Head of caudate nucleus (tissue), 42 donors: ENCODE measurements around the gene ANKRD10.
"Not testable (repeated sequence)": the region's sequence is repeated elsewhere in the genome, so short reads cannot be mapped to it uniquely, and the experiment has no call there.

Experiments
- DNase-seq, 42 donors: peaks; one replicate each; pipeline versions ENCODE4 v3.0.0 to v3.0.0-alpha.2; 2020 to 2021; ENCODE audit warnings: mixed read lengths in 7 of 42
- intact Hi-C: fragments of 100-400 bp; cut with DNase I; formaldehyde crosslinking; loops from one replicate; pipeline ENCODE4 v1.15.0; 2022

Gene ANKRD10

DNA sequence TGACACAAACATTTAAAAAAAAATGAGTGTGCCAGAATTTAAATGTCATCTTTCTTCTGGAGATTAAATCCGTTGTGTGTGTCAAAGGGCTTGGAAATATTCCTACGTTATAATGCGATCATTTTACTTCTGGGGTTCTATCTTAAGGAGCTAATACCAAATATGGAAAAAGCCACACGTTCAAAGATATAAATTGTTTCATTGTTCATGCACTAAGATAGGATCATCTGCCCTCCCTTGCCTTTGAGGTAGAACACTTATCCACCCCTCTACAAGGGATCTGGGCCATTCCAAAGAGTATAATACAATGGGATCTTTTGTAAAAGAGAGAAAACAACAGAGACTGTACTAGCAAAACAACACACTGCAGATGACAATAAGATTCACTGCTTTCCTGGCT lies 64.9 kb downstream of the ANKRD10 start:
- intact Hi-C loops = no loop called here
- no peak for DNase-seq

DNA sequence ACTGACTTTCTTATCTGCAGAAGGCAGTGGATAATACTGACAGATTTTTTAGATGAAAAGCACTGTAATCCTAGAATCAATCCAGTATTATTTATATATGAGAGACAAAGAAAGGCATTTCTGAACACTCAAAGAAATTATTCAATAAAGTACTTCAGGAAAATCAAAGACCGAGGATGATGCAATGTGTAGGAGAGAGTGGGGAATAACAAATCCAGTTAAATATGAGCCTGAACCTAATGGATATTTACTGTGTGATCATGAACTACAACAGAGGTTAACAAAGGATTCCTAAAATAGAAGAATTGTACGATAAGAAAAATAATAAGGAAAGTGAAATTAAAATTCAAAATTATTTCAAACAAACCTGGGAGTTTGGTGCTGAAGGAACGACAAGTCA lies 69.3 kb downstream of the ANKRD10 start:
- intact Hi-C loops = no loop called here
- DNase-seq = no peak

DNA sequence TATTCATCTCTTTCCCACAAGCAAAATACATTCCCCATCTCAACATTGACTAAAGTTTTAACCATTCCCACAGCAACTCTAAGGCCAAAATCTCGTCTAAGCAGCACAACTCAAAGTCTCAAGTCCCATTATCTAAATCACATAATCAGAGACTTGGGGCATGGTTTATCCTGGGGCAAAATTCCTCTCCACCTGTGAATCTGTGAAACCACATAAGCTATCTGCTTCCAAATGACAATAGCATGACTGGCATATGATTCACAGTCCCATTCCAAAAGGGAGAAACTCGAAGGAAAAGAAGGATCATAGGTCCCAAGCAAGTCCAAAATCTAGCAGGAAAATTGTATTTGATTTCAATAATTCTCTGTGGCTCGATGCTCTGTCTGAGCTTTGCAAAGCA lies 73.0 kb downstream of the ANKRD10 start:
- DNase-seq = no peak
- intact Hi-C loops = no loop called here

DNA sequence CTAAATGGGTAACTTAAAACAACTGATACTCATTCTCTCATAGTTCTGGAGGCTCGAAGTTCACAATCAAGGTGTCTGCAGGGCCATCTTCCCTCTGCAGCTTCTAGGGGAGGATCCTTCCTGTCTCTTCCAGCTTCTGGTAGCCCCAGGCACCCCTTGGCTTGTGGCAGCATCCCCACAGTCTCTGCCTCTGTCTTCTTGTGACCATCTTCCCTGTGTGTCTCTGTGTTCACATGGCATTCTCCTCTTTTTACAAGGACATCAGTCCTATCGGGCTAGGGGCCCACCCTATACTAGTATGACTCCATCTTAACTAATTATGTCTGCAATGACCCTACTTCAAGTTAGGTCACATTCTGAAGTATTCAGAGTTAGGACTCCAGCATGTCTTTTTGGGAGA lies 73.5 kb downstream of the ANKRD10 start:
- no peak for DNase-seq
- intact Hi-C loops = no loop called here

DNA sequence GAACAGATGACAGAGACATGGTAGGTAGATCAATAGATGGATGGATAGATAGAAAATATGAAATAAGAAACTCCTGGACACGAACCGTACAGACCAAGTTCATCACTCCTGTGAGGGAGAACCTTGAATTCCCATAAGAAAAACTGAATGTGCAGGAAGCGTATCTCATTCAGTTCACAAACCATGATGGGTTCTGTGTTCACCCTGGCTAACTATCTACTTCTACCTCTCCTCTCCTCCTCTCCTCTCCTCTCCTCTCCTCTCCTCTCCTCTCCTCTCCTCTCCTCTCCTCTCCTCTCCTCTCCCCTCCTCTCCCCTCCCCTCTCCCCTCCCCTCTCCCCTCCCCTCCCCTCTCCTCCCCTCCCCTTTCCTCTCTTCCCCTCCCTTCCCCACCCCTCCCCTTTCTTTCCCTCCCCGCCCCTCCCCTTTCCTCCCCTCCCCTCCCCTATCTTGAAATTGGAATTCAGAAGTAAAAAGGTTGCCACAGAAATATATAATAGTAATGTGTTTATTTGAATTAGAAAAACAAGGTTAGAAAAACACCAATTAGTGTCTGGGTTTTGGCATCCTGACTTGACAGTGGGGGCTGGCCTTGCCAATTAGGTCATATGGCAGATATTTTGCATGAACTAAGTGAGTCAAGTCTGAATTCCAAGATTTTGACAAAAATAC lies 75.9 kb downstream of the ANKRD10 start:
- intact Hi-C loops = no loop called here
- DNase-seq = no peak

DNA sequence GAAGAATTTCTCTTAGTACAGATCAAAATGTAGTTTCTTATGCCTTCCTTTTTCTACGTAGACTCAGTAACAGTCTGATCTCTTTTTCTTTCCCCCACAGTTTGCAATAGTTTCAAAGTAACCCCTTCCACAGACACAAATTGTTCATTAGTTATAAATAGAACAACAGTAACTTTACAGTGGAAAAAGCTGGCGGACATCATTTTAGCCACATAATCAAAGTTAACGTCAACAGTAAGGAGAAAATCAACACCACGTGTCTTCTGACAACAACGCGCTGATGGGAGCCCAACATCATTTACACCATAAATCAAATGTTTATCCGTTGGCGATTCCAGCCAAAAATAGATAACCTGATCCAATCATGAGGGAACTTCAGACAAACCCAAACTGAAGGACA lies 76.8 kb downstream of the ANKRD10 start:
- intact Hi-C loops = no loop called here
- DNase-seq = no peak

DNA sequence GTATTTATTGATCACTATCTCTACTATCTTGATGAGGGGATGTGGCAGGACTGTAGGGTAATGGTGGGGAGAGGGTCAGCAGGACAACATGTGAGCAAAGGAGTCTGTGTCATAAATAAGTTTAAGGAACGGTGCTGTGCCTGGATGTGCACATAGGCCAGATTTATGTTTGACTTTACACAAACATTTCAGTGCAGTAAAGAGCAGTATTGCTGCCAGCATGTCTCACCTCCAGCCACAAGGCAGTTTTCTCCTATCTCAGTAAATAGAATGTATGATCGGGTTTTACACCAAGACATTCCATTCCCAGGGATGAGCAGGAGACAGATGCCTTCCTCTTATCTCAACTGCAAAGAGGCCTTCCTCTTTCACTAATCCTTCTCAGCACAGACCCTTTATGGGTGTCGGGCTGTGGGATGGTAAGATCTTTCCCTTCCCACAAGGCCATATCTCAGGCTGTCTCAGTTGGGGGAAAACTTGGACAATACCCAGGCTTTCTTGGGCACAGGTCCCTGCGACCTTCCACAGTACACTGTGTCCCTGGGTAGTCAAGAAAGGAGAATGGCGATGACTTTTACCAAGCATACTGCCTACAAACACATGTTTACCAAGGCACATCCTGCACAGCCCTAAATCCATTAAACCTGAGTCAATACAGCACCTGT lies 77.3 kb downstream of the ANKRD10 start:
- intact Hi-C loops = not testable (repeated sequence)
- DNase-seq = peak in 1 of 42 donors; percentile 26

DNA sequence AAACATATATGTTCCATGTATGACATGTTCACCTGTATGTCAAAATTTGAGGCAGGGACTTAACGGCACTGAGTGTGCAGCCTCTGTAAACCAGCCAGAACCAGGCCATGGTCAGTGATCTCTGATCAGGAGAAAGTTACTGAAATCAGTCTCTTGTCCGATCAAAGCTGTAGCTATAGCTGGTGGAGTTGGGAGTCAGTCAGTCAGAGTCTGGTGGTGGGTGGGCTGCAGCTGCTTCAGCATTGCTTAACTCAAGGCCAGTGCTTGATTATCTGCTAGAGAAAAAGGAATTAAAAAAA lies 78.3 kb downstream of the ANKRD10 start:
- intact Hi-C loops = no loop called here
- peak in 1 of 42 donors; percentile 16 for DNase-seq

DNA sequence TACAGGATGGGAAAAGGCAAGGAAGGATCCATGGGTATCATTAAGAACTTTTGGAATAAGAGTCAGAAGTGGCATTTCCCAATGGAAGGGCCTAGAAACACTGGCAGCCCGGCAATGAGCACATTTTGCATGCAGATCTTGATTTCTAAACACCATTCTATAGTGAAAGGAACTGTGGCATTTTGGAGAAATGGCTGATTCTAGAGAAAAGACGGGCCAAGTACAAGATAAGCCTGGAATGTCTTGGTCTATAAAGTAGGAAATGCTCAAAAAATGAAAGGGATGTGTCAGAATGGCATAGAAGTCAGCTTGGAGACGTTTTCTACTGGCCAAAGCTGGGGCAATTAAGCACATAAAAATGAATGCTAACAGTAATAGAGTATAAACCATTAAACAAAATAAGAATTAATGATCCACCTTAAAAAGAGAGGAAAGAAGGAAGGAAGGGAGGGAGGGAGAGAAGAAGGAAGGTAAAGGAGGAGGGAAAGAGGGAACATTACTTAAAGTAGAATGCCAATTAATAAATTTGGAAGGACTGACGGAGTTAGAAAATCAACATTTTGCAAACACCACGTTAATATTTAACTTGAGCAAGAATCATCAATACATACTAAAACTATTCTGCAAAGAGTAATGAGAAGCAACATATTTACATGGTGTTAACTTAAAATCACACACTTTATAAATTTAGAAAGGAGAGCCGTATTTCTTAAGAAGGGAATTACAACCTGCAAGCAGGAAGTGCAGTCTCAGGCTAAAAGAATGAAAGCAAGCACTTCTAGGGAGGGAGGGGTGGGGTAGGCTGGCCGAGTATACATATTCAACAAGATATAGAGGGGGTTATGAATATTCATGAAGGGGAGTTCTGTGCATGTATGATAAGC lies 78.9 kb downstream of the ANKRD10 start:
- intact Hi-C loops = no loop called here
- DNase-seq = no peak

DNA sequence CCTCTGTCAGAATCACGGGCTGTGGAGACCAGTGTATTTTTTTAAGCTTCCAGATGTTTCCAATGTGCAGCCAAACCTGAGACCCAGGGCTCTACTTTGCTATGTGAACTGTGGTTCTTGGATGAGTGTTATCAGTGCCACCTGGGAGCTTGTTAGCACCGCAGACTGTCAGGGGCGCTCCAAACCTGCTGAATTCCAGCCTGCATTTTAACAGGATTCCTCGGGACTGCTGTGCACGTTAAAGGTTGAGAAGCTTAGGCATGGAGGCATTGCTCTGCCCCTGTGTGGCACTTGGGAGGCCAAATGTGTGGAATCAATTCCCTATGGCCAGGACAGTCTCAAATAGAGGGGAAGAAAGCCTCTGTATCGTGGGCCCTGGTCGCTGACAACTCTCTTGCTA lies 80.3 kb downstream of the ANKRD10 start:
- DNase-seq = peak in 1 of 42 donors; percentile 7
- intact Hi-C loops = no loop called here

DNA sequence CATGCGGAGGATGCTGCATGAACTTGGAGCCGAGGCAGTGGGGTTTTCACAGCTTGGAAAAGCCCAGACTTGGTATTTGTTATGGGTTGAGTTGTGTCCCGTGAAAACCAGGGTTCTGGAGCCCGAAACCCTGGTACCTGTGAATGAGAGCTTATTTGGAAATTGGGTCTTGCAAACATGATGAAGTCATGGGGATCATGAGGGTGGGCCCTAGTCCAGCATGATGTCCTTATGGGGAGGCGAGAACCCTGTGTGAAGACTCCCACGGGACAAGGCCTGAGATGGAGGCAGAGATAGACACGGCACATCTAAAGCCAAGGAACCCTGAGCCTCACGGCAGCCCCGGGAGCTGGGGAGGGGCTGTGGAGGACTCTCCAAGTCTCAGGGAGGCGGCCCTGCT lies 82.3 kb downstream of the ANKRD10 start:
- intact Hi-C loops = no loop called here

DNA sequence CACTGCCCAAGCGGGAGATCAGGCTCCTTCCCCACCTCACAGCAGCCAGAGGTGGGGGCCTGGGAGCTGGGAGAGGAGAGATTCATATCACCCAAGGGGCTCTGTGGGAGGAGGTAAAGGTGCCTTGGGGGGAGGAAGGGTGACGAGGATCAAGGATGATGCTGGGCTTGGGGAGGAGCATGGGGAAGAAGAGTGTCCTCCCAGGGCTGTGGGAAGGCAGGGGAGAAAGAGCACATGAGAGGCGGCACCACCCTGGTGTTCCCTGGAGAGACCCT lies 82.7 kb downstream of the ANKRD10 start:
- intact Hi-C loops = no loop called here
- DNase-seq = no peak

More for the DNA sequence above, 82.3 kb downstream of the ANKRD10 start:
- no peak for DNase-seq

DNA sequence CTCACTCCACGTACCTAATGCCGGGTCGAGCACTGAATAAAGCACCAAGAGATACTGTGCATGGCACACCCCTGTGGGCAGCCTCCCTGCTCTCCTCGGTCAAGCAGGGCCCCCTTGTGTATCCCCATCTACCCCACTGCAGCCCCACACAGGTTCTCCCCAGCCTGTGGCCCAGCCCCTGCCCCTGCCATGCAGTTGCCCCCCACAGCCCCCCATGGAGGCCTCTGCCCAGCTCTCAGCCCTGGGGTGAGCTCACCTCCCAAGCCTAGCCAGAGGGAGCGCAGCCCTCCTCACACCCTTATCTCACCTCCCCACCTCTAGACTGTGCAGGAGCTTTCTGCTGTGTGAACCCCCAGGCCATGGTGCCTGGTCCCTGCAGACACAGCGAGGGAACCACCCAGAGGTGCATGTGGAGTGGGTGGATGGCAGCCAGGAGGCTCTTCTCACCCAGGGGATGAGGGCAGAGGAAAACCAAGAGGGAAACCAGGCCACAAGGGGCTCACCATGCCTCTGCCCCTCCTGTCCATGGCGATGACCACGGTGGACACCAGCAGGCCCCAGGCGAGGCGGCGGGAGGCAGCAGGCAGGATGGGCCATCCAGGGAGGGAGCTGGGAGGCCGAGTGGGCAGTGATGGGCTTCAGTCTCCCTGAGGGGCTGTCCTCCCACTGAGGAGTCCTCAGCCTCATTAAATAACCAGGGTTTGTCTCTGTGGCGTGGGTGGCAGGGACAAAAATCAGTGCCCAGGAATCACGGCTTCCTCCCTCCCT lies 83.2 kb downstream of the ANKRD10 start:
- intact Hi-C loops = no loop called here
- no peak for DNase-seq

DNA sequence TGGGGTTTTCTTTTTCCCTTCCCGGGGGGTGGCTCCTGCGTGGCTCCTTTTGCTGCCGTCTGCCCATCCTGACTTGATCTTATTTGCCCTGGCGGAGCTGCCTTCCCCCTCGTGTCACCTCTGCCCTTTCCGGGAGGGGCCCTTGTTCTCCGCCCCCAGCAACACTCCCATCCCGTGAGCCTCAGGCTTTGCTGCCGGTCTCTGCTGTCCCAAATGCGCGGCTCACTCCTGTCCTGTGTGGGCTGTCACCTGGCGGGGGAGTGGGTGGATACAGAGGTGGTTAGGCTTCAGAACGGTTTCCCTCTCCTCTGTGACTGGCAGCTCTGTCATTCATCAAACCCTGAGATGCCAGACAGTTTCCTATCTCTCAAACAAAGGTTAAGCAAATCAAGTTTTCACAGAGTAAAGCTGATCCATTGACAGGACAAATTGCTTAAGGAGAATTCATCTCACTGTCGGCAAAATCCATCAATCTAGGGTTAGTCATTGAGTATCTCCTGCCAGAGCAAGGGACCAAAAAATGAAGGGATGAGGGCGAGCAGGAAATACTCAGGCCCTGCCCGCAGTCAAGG lies 84.0 kb downstream of the ANKRD10 start:
- DNase-seq = no peak
- intact Hi-C loops = no loop called here

DNA sequence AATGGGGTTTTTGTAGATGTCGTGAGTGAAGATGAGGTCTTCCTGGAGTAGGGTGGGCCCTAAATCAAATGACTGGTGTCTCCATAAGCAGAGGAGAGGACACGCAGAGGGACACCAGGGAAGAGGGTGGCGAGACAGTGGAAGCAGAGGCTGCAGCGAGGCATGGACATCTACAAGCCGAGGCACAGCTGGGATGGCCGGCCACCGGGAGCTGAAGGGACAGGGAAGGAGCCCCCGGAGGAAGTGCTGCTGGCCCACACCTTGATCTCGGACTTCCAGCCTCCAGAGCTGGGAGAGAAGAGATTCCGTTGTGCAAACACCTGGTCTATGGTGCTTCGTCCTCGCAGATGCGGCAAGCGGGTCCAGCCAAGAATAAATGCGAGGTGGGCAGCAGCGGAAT lies 84.5 kb downstream of the ANKRD10 start:
- intact Hi-C loops = no loop called here
- no peak for DNase-seq

DNA sequence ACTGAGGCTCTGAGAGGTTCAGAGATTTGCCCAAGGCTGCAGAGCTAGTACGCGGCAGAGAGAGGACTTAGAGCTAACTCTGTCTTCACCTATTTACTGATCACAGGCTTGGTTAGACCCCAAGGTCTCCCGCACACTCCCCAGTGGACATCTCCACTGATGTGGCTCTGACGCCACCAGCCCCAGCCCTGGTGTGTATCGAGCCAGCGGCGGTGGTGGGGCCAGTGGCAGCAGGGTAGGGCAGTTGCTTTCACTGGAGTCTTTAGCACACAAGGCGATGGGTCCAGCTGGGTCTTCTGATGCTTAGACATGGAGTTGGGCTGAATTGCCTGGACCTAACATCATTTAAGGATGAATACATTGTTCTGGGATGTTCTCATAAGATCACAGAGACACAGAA lies 85.4 kb downstream of the ANKRD10 start:
- no peak for DNase-seq
- intact Hi-C loops = no loop called here

DNA sequence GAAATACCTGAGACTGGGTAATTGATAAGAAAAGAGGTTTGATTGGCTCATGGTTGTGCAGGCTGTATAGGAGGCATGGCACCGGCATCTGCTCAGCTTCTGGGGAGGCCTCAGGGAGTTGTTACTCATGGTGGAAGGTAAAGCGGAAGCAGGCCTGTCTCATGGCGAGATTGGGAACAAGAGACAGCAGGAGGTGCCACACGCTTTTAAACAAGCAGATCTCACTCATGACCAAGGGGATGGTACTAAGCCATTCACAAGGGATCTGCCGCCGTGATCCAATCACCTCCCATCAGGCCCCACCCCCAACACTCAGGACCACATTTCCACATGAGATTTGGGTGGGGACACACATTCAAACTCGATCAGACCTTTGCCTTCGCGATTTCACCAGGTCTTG lies 86.2 kb downstream of the ANKRD10 start:
- no peak for DNase-seq
- intact Hi-C loops = no loop called here
